Stimulated activated CD4-positive, alpha-beta T cell treated with anti-CD3 and anti-CD28 coated beads, TNF-alpha, amount 100 ng/mL, for 48 hours (primary cell): ENCODE measurements around the gene ARHGAP23.

Source experiments
- DNase-seq, 3 donors: peaks; one replicate each; pipeline ENCODE4 v3.0.0-alpha.2; 2020; ENCODE audit warnings: low read depth in 3 of 3

ARHGAP23 gene

GRCh38 chr17:38441429-38442061, 13.3 kb downstream of the ARHGAP23 start:
- DNase-seq: no peak

GRCh38 chr17:38442548-38442947, 14.3 kb downstream of the ARHGAP23 start:
- DNase-seq: no peak

GRCh38 chr17:38443356-38444031, 15.2 kb downstream of the ARHGAP23 start:
- DNase-seq: no peak

- DNase-seq: peak; percentile 27 to 39 (median 27)
Measured at GRCh38 chr17:38444151-38444550, 15.9 kb downstream of the ARHGAP23 start.

- no peak for DNase-seq
Measured at GRCh38 chr17:38447502-38448085, 19.3 kb downstream of the ARHGAP23 start.

- DNase-seq: no peak
Measured at GRCh38 chr17:38448208-38448771, 20.0 kb downstream of the ARHGAP23 start.

- DNase-seq: no peak
Measured at GRCh38 chr17:38449364-38449763, 21.1 kb downstream of the ARHGAP23 start.

- DNase-seq: no peak
Measured at GRCh38 chr17:38450557-38451029, 22.3 kb downstream of the ARHGAP23 start.

GRCh38 chr17:38451030-38451839, 23.0 kb downstream of the ARHGAP23 start:
- DNase-seq: no peak

GRCh38 chr17:38451840-38452529, 23.7 kb downstream of the ARHGAP23 start:
- no peak for DNase-seq

- DNase-seq: no peak
Measured at GRCh38 chr17:38452719-38453118, 24.5 kb downstream of the ARHGAP23 start.

- DNase-seq: no peak
Measured at GRCh38 chr17:38453951-38454421, 25.7 kb downstream of the ARHGAP23 start.

- DNase-seq: no peak
Measured at GRCh38 chr17:38454532-38454931, 26.3 kb downstream of the ARHGAP23 start.

GRCh38 chr17:38455288-38455915, 27.1 kb downstream of the ARHGAP23 start:
- DNase-seq: no peak

GRCh38 chr17:38456031-38456815, 28.0 kb downstream of the ARHGAP23 start:
- DNase-seq: no peak

- no peak for DNase-seq
Measured at GRCh38 chr17:38457577-38458371, 29.5 kb downstream of the ARHGAP23 start.

- DNase-seq: no peak
Measured at GRCh38 chr17:38458521-38458920, 30.3 kb downstream of the ARHGAP23 start.

- DNase-seq: no peak
Measured at GRCh38 chr17:38459567-38459966, 31.3 kb downstream of the ARHGAP23 start.
